GM21723 (cell line): ENCODE data around the gene GDPD3.

Experiments
- ATAC-seq: cut with Tn5 transposase; IDR thresholded peaks from one replicate; pipeline ENCODE4 v1.9.1; 2021; ENCODE audit warnings: mild to moderate bottlenecking, moderate library complexity; ENCODE audit not compliant: unreplicated experiment

Gene GDPD3

GRCh38 chr16:30060836-30061554 is 52.3 kb downstream of the GDPD3 start:
- ATAC-seq = no peak

- ATAC-seq = no peak
Observed at GRCh38 chr16:30060346-30060745, 53.0 kb downstream of the GDPD3 start.

- ATAC-seq = no peak
Observed at GRCh38 chr16:30054959-30055553, 58.3 kb downstream of the GDPD3 start.
